Loucy (cell line): ENCODE data around the gene TMEM52.

Experiments
- EZH2phosphoT487 ChIP-seq: fragments of 200-600 bp; IDR thresholded peaks from 2 replicates; pipeline ENCODE4 v1.6.1; 2018; ENCODE audit warnings: antibody characterized with exemption, mild to moderate bottlenecking, moderate library complexity, borderline replicate concordance
- TF ChIP-seq, protein P1 (sequence below): fragments of 200-600 bp; sonication (generic); conservative IDR thresholded peaks from 2 replicates; pipeline ENCODE4 v1.5.1; 2014; ENCODE audit warnings: mild to moderate bottlenecking, antibody characterized with exemption, low read length

- TF ChIP-seq, protein P1, sequence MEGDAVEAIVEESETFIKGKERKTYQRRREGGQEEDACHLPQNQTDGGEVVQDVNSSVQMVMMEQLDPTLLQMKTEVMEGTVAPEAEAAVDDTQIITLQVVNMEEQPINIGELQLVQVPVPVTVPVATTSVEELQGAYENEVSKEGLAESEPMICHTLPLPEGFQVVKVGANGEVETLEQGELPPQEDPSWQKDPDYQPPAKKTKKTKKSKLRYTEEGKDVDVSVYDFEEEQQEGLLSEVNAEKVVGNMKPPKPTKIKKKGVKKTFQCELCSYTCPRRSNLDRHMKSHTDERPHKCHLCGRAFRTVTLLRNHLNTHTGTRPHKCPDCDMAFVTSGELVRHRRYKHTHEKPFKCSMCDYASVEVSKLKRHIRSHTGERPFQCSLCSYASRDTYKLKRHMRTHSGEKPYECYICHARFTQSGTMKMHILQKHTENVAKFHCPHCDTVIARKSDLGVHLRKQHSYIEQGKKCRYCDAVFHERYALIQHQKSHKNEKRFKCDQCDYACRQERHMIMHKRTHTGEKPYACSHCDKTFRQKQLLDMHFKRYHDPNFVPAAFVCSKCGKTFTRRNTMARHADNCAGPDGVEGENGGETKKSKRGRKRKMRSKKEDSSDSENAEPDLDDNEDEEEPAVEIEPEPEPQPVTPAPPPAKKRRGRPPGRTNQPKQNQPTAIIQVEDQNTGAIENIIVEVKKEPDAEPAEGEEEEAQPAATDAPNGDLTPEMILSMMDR, result no peak
- no peak for TF ChIP-seq EZH2phosphoT487
Observed at GRCh38 chr1:1922702-1922955, 3.5 kb upstream of the TMEM52 start.
